ENCODE data around the gene ADGRL3. TPM values are rescaled to one million over a fixed set of nuclear protein-coding genes. Genes with fewer than 3 reads are reported as not detected.

The ADGRL3 gene
- total RNA-seq, 1 donor from 2014 or later = 31.3 TPM

DNA sequence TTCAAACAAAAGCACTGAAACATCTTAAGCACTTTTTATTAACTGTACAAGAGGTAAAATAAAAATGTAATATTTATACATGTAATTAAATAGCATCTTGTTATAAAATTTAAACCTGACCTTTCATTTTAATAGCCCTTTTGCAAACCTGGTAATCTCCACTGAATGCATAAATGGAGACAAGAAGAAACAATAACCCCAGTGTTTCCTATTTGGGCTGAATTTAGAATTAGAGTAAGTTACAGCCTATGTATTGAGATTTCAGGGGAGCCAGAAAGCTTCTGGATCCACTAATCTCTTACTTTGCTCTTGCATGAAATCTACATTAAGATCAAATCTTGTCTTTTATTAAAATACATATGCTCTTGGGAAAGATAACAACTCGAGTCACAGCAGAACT lies 261.8 kb downstream of the ADGRL3 start:
- no peaks in the 10 kb centered on the region for H3K36me3 ChIP-seq (ENCODE audit: insufficient read depth, low read length)
- DNase-seq (ENCODE audit: low read depth) = no peak
- H3K9me3 ChIP-seq (ENCODE audit: insufficient read depth, low read depth, low read length) = no peaks in the 10 kb centered on the region
- H3K27me3 Mint-ChIP-seq (ENCODE audit: low read depth, unreplicated experiment) = no peaks in the 10 kb centered on the region
- H3K4me3 ChIP-seq (ENCODE audit: insufficient read depth, low read depth, low read length) = no peak overlapping the region
- H3K9me3 Mint-ChIP-seq (ENCODE audit: unreplicated experiment) = no peaks in the 10 kb centered on the region
- H4K20me1 ChIP-seq (ENCODE audit: insufficient read depth, low read length) = no peaks in the 10 kb centered on the region
- peaks cover 12% of the 10 kb centered on the region for H3K4me1 ChIP-seq (ENCODE audit: insufficient read depth, low read length)
- H3K27ac ChIP-seq (ENCODE audit: low read depth, low read length) = peak overlapping the region; percentile 41
- H3K27ac Mint-ChIP-seq (ENCODE audit: unreplicated experiment) = peak overlapping the region; percentile 65
- H3K27me3 ChIP-seq (ENCODE audit: insufficient read depth, low read length) = no peaks in the 10 kb centered on the region
- no peaks in the 10 kb centered on the region for H3K79me2 ChIP-seq (ENCODE audit: insufficient read depth, low read length)
- TF ChIP-seq, protein P1, sequence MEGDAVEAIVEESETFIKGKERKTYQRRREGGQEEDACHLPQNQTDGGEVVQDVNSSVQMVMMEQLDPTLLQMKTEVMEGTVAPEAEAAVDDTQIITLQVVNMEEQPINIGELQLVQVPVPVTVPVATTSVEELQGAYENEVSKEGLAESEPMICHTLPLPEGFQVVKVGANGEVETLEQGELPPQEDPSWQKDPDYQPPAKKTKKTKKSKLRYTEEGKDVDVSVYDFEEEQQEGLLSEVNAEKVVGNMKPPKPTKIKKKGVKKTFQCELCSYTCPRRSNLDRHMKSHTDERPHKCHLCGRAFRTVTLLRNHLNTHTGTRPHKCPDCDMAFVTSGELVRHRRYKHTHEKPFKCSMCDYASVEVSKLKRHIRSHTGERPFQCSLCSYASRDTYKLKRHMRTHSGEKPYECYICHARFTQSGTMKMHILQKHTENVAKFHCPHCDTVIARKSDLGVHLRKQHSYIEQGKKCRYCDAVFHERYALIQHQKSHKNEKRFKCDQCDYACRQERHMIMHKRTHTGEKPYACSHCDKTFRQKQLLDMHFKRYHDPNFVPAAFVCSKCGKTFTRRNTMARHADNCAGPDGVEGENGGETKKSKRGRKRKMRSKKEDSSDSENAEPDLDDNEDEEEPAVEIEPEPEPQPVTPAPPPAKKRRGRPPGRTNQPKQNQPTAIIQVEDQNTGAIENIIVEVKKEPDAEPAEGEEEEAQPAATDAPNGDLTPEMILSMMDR (IDR thresholded peaks at IDR 0.05; ENCODE audit: insufficient read depth, low read depth, low read length) = no peak
- no peak for TF ChIP-seq EZH2 (IDR thresholded peaks at IDR 0.05; ENCODE audit: insufficient read depth, low read length)
- peak overlapping the region; percentile 7 for H2AFZ ChIP-seq (ENCODE audit: low read depth, low read length)
- FAIRE-seq = no peak
- no peak overlapping the region for H3K4me3 Mint-ChIP-seq (ENCODE audit: unreplicated experiment)
- no peak overlapping the region for H3K9ac ChIP-seq (ENCODE audit: low read length)
- peak overlapping the region; percentile 42 for H3K4me2 ChIP-seq (ENCODE audit: low read length)
- peaks cover 13% of the 10 kb centered on the region for H3K4me1 Mint-ChIP-seq (ENCODE audit: low read depth, unreplicated experiment)
- no peaks in the 10 kb centered on the region for H3K36me3 Mint-ChIP-seq (ENCODE audit: low read depth, unreplicated experiment)

DNA sequence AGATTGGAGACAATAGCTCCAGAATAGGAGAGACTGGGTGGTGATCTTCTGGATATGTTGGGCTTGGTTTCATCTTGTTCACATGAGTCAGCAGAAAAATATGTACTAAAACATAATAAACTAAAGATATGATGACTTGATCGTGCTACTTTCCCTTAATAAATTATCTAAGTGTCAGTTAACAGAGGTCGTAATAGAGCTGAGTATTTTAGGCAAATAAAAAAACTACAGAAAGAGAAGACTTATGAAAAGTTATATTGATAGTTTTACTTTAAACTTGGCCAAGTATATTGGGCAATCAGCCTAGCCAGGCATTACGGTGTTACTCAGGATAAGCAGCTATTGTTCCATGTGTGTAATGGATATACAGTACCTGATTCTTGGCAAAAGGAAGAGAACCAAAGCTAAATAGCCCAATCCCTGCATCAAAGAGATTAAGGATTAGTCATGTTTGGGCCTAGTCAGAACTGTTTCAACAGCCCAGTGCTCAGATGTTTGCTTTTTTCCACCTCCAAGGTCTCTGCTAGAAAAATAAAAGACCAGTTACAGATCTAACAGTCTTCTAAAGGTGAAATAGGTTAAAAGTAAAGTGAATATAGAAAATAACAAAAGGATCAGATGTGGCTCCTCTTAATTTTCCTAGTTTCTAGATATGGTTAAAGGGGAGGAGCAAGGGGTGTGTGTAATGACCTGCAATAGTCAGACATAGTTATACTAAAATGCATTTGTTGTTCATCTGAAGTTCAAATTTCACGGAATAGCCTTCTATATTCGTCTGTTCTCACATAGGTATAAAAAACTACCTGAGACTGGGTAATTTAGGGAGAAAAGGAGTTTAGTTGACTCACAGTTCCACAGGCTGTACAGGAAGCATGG lies 262.6 kb downstream of the ADGRL3 start:
- Mint-ChIP-seq H3K27ac (ENCODE audit: unreplicated experiment) (peak overlapping the region; percentile 65), H3K36me3 (ENCODE audit: low read depth, unreplicated experiment) (no peaks in the 10 kb centered on the region), H3K27me3 (ENCODE audit: low read depth, unreplicated experiment) (no peaks in the 10 kb centered on the region), H3K9me3 (ENCODE audit: unreplicated experiment) (no peaks in the 10 kb centered on the region), H3K4me3 (ENCODE audit: unreplicated experiment) (no peak overlapping the region), H3K4me1 (ENCODE audit: low read depth, unreplicated experiment) (peaks cover 14% of the 10 kb centered on the region)
- Histone ChIP-seq H3K79me2 (ENCODE audit: insufficient read depth, low read length) (no peaks in the 10 kb centered on the region), H4K20me1 (ENCODE audit: insufficient read depth, low read length) (no peaks in the 10 kb centered on the region), H3K9me3 (ENCODE audit: insufficient read depth, low read depth, low read length) (no peaks in the 10 kb centered on the region), H3K4me2 (ENCODE audit: low read length) (peak overlapping the region; percentile 42), H3K4me3 (ENCODE audit: insufficient read depth, low read depth, low read length) (no peak overlapping the region), H3K27ac (ENCODE audit: low read depth, low read length) (peak overlapping the region; percentile 41), H3K4me1 (ENCODE audit: insufficient read depth, low read length) (peaks cover 13% of the 10 kb centered on the region), H3K36me3 (ENCODE audit: insufficient read depth, low read length) (no peaks in the 10 kb centered on the region), H3K27me3 (ENCODE audit: insufficient read depth, low read length) (no peaks in the 10 kb centered on the region), H3K9ac (ENCODE audit: low read length) (no peak overlapping the region), H2AFZ (ENCODE audit: low read depth, low read length) (peak overlapping the region; percentile 7)
- no peak for TF ChIP-seq EZH2 (IDR thresholded peaks at IDR 0.05; ENCODE audit: insufficient read depth, low read length)
- TF ChIP-seq, protein P1 (IDR thresholded peaks at IDR 0.05; ENCODE audit: insufficient read depth, low read depth, low read length) = no peak
- DNase-seq (ENCODE audit: low read depth) (peak; percentile 84), FAIRE-seq (no peak)
